ENCODE data around the gene ITPR2.

- TF ChIP-seq POLR2A (IDR thresholded peaks at IDR 0.05) (no peak), CTCF (IDR thresholded peaks at IDR 0.05) (no peak)
These were observed 24.6 kb upstream of the ITPR2 start for GRCh38 chr12:26857465-26858176.

Measured in tibial nerve (tissue), 3 donors.